ENCODE results near the gene NEDD4L.

Gene NEDD4L

DNA sequence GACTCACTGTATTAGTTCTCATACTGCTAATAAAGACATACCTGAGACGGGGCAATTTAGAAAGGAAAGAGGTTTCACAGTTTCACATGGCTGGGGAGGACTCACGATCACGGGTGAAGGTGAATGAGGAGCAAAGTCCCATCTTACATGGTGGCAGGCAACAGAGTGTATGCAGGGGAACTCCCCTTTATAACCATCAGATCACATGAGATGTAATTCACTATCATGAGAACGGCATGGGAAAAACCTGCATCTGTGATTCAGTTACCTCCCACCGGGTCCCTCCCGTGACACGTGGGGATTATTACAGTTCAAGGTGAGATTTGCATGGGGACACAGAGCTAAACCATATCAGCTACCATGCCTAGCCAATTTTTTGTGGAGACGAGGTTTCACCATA lies 168.2 kb downstream of the NEDD4L start:
- DNase-seq (ENCODE audit: low spot score), result no peak

DNA sequence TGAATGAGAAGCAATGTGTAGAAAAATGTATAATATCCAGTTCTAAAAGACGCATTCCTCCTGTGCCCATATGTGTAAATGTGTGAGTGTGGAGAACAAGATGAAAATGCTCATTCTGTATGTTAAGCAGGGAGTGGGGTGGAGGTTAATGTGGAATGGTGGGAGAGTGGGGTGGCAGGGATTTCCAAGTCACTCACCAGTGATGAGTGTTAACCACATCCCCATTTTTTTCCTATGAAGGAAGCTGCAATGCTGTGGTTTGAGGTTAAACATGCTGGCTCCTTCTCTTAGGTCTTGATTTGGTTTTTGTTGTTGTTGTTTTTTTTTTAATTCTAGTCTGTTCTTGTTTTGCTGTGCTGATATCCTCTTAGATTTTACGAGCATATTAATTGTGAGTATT lies 169.4 kb downstream of the NEDD4L start:
- DNase-seq (ENCODE audit: low spot score), result peak; percentile 79

- DNase-seq (ENCODE audit: low spot score), result no peak
Observed at GRCh38 chr18:58215011-58215410, 171.0 kb downstream of the NEDD4L start.

GRCh38 chr18:58216071-58216481 lies 172.1 kb downstream of the NEDD4L start:
- DNase-seq (ENCODE audit: low spot score), result no peak

GRCh38 chr18:58217052-58217451 lies 173.0 kb downstream of the NEDD4L start:
- no peak for DNase-seq (ENCODE audit: low spot score)

- DNase-seq (ENCODE audit: low spot score), result no peak
Observed at GRCh38 chr18:58218117-58218516, 174.1 kb downstream of the NEDD4L start.

DNA sequence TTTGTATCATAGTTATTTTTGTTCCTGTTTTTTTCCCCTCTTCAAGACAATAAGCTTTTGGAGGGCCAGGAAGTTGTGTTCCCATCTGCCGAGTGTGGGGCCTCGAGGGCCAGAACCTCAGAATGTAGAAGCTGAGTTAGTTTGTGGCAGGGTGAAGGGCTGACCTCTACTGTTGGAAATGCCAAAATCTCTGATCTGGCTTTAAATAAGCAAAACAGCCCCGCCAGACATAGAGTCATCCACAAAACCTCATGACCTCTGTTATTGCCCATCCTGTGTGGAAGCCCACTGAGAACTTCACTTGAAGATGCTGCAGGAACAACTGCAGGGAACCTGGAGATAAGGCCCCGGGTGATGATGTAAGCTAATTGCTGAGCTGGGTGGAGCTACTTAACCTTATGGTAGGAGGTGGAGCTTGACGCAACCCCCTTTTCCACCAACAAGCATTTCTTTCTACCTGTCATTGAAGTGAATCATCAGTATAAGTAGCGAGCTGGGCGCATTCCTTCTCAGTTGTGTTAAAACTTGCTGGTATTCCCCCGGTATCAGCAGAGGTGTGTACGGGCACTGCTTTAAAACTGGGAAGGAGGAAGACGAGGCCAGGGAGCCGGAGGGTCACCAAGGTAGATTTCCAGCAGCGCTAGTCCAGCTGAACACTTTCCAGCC lies 177.2 kb downstream of the NEDD4L start:
- DNase-seq (ENCODE audit: low spot score), result no peak

- DNase-seq (ENCODE audit: low spot score), result no peak
Observed at GRCh38 chr18:58222432-58223125, 178.6 kb downstream of the NEDD4L start.

GRCh38 chr18:58223717-58224424 lies 179.8 kb downstream of the NEDD4L start:
- peak; percentile 87 for DNase-seq (ENCODE audit: low spot score)

GRCh38 chr18:58224425-58224750 lies 180.4 kb downstream of the NEDD4L start:
- no peak for DNase-seq (ENCODE audit: low spot score)

DNA sequence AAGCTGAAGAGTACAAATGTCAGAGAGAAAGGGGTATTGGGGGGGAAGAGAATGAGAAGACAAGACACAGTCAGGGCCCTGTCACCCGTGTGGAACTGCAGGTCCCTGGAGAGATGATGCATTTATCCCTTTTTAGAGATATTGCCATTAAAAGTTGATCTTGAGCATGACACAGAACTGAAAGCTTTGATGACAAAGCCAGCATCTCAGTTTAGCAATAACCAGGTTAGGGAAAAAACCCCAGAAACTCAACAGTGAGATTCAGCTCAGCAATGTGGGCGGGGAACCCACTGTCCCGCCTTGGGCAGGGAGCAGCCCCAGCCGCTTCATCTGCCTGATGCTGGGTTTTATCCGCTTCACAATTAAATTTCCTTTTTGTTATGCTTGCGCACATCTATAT lies 181.1 kb downstream of the NEDD4L start:
- no peak for DNase-seq (ENCODE audit: low spot score)

- DNase-seq (ENCODE audit: low spot score), result no peak
Observed at GRCh38 chr18:58226429-58226828, 182.4 kb downstream of the NEDD4L start.

DNA sequence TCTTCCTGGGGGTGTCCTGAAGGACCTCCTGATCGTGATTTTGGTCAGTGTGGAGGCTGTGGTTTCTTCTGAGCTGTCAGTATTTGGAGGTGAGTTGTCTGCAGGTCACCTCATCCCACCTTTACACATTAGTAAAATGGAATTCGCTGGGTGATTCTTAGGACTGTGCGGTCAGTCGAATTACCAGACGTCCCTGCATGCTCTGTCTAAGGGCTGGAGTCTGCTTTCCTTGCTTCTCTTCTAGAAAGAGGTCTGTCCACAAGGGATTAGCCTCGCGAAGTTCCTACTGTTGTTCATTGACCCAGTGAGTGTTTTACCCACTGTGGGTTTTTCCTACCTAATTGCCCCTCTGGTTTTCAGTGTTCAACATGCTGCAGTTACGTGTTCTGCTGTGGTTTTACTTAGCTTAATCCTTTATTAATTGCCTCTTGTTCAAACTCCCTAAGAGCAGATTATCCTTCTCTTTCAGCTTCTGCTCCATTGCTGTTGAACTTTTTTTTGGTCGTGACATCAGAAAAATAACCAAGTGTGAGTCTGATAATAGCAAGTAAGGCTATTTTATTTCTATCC lies 183.4 kb downstream of the NEDD4L start:
- no peak for DNase-seq (ENCODE audit: low spot score)

DNA sequence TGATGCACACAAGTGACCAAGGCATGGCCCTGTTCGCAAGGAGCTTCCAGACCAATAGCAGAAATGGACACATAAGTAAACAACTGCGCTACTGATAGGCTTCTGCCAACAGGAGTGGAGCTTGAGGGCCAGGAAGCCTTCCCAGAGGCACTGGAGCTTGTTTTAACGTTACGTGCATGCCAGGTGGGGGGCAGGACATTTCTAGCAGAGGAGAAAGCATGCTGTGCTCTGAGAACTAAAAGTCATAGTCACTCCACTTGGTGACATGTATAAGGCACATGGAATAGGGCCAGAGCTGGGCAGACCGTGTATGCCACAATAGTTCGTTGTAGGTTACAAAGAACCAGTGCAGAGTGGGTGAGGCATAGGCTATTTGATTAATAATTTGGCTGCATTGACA lies 184.2 kb downstream of the NEDD4L start:
- no peak for DNase-seq (ENCODE audit: low spot score)

GRCh38 chr18:58228762-58229161 lies 184.7 kb downstream of the NEDD4L start:
- no peak for DNase-seq (ENCODE audit: low spot score)

GRCh38 chr18:58229162-58229561 lies 185.1 kb downstream of the NEDD4L start:
- DNase-seq (ENCODE audit: low spot score), result no peak

DNA sequence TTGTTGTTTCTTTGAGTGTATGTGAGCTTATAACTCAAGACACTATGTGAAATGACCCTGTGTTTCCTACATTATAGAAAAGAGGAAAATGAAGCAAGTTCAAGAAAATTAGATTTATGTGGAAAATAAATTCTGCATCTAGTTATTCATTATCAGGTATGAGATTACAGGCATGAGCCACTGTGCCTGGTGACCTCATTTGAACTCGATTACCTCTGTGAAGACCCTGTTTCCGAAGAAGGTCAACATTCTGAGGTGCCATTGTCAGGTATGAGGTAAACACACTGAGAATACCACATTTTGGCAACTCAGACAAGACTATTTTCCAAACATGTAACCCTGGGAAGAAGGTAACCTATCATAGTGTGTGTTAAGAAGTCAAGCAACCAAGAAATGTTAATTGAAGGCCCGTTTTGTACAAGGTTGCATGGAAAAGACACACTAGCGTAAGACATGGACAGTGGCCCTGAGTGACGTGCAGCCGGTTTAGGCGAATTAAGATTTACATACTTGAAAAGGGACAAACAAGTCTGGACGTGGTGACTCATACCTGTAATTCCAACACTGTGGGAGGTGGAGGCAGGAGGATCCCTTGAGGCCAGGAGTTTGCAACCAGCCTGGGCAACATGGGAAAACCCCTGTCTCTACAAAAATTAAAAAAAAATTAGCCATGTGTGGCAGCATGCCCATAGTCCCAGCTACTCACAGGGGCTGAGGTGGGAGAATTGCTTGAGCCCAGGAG lies 186.6 kb downstream of the NEDD4L start:
- DNase-seq (ENCODE audit: low spot score), result no peak

DNA sequence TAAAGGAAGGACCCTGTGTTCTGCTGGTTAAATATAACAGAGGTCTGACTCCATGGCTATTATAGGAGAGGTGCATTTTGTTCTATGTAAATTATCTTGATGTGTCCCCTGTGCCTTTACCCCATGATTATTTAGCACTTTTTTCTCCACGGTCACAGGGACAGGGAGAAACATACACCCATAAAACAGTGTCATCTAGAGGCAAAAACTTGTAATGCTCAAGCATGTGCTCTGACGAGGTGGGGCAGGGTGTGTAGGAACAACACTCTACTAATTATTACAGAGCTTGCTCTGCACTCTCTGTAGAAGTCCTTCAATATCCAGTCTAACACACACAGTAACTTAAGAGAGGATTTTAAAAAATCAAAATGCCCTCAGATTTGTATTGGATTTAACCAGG lies 187.9 kb downstream of the NEDD4L start:
- peak; percentile 39 for DNase-seq (ENCODE audit: low spot score)

GRCh38 chr18:58232668-58233067 lies 188.6 kb downstream of the NEDD4L start:
- no peak for DNase-seq (ENCODE audit: low spot score)

DNA sequence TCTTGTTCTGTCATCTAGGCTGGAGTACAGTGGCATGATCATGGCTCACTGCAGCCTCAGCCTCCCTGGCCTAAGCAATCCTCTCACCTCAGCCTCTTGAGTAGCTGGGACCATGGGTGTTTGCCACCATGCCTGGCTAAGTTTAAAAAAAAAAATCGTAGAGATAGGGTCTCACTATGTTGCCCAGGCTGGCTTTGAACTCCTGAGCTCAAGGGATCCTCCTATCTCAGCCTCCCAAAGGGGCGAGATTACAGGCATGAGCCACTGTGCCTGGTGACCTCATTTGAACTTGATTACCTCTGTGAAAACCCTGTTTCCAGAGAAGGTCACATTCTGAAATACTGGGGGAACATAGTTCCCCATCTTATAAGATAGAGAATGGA lies 190.3 kb downstream of the NEDD4L start:
- no peak for DNase-seq (ENCODE audit: low spot score)

DNA sequence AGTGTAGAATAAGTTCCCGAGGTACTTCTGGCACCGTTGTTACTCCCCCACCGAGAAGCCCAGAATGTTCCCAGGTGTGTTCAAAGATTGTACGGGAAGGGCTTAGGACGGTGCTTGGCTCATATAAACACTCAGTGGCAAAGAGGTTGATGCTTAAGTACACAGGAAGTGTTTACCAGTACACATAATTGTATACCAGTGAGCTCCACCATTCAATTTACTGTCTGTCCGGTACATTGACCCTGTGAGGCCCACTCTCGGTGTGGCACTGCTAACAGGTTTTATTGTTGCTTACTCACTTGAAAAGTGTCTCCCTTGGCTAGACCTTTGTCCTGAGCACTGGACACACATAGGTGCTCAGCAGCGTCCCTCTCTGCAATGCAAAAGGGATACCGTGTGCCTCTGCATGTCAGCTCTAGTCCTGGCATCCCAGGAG lies 191.0 kb downstream of the NEDD4L start:
- no peak for DNase-seq (ENCODE audit: low spot score)

- DNase-seq (ENCODE audit: low spot score), result no peak
Observed at GRCh38 chr18:58239879-58240278, 195.9 kb downstream of the NEDD4L start.

Data from AG20443 (cell line).